Measurements from ENCODE around the gene SUSD4. TPM values are rescaled to one million over a fixed set of nuclear protein-coding genes. Genes with fewer than 3 reads are reported as not detected.
"Not testable (repeated sequence)": the region's sequence is repeated elsewhere in the genome, so short reads cannot be mapped to it uniquely, and the experiment has no call there.

Gene SUSD4
- polyA plus RNA-seq, 4 donors, result 0.27 to 1.5 (median 0.61) TPM; not detected in 1

- H3K27ac ChIP-seq (ENCODE audit: low read depth in 1 of 3, low read length in 2 of 3), result no peak overlapping the region
- DNase-seq (no peak), FAIRE-seq (no peak)
- no peaks in the 10 kb centered on the region for H3K9me3 ChIP-seq (ENCODE audit: control insufficient read depth in 2 of 2, insufficient read depth in 1 of 2, low read depth in 1 of 2, low read length in 1 of 2)
- H3K4me1 ChIP-seq (ENCODE audit: control insufficient read depth in 3 of 3, insufficient read depth in 2 of 3, low read depth in 1 of 3, low read length in 2 of 3), result no peaks in the 10 kb centered on the region
- WGBS, 3 donors, result 54 to 74% (median 58%) methylated on average over 2 of the region's 2 CpGs
- no peak overlapping the region for H3K4me3 ChIP-seq (ENCODE audit: low read depth in 1 of 3, low read length in 3 of 3)
- no peaks in the 10 kb centered on the region for H3K27me3 ChIP-seq (ENCODE audit: control insufficient read depth in 3 of 3, insufficient read depth in 3 of 3, low read length in 3 of 3)
- no peaks in the 10 kb centered on the region for H3K36me3 ChIP-seq (ENCODE audit: control insufficient read depth in 3 of 3, insufficient read depth in 2 of 3, low read depth in 1 of 3, low read length in 3 of 3)
These were observed 38.2 kb upstream of the SUSD4 start for GRCh38 chr1:223401873-223402789.

- H3K4me1 ChIP-seq (ENCODE audit: control insufficient read depth in 3 of 3, insufficient read depth in 2 of 3, low read depth in 1 of 3, low read length in 2 of 3); FAIRE-seq; H3K36me3 ChIP-seq (ENCODE audit: control insufficient read depth in 3 of 3, insufficient read depth in 2 of 3, low read depth in 1 of 3, low read length in 3 of 3); H3K9me3 ChIP-seq (ENCODE audit: control insufficient read depth in 2 of 2, insufficient read depth in 1 of 2, low read depth in 1 of 2, low read length in 1 of 2); H3K27me3 ChIP-seq (ENCODE audit: control insufficient read depth in 3 of 3, insufficient read depth in 3 of 3, low read length in 3 of 3); H3K4me3 ChIP-seq (ENCODE audit: low read depth in 1 of 3, low read length in 3 of 3); DNase-seq; H3K27ac ChIP-seq (ENCODE audit: low read depth in 1 of 3, low read length in 2 of 3): not testable (repeated sequence)
- WGBS, 3 donors, result 78 to 92% (median 85%) methylated on average over 2 to 4 of the region's 6 CpGs
These were observed 35.4 kb upstream of the SUSD4 start for GRCh38 chr1:223399393-223399792.

GRCh38 chr1:223394706-223395105 is 30.7 kb upstream of the SUSD4 start:
- no peak overlapping the region for H3K4me3 ChIP-seq (ENCODE audit: low read depth in 1 of 3, low read length in 3 of 3)
- 89 to 91% (median 89%) methylated on average over 13 of the region's 13 CpGs for WGBS, 3 donors
- DNase-seq, result no peak

GRCh38 chr1:223394242-223394641 is 30.3 kb upstream of the SUSD4 start:
- WGBS, 3 donors, result 95% methylated on average over 27 of the region's 27 CpGs
- H3K4me3 ChIP-seq (ENCODE audit: low read depth in 1 of 3, low read length in 3 of 3), result no peak overlapping the region
- H3K36me3 ChIP-seq (ENCODE audit: control insufficient read depth in 3 of 3, insufficient read depth in 2 of 3, low read depth in 1 of 3, low read length in 3 of 3), result no peaks in the 10 kb centered on the region
- no peaks in the 10 kb centered on the region for H3K4me1 ChIP-seq (ENCODE audit: control insufficient read depth in 3 of 3, insufficient read depth in 2 of 3, low read depth in 1 of 3, low read length in 2 of 3)
- H3K9me3 ChIP-seq (ENCODE audit: control insufficient read depth in 2 of 2, insufficient read depth in 1 of 2, low read depth in 1 of 2, low read length in 1 of 2), result peaks cover 0 to 2% of the 10 kb centered on the region in 2 donors
- no peak overlapping the region for H3K27ac ChIP-seq (ENCODE audit: low read depth in 1 of 3, low read length in 2 of 3)
- no peak for DNase-seq
- peaks cover 0 to 33% (median 9%) of the 10 kb centered on the region in 3 donors for H3K27me3 ChIP-seq (ENCODE audit: control insufficient read depth in 3 of 3, insufficient read depth in 3 of 3, low read length in 3 of 3)
- FAIRE-seq, result no peak

More at GRCh38 chr1:223394706-223395105, 30.7 kb upstream of the SUSD4 start:
- no peak for FAIRE-seq
- no peak overlapping the region for H3K27ac ChIP-seq (ENCODE audit: low read depth in 1 of 3, low read length in 2 of 3)
- peaks cover 0 to 33% (median 9%) of the 10 kb centered on the region in 3 donors for H3K27me3 ChIP-seq (ENCODE audit: control insufficient read depth in 3 of 3, insufficient read depth in 3 of 3, low read length in 3 of 3)
- peaks cover 0 to 2% of the 10 kb centered on the region in 2 donors for H3K9me3 ChIP-seq (ENCODE audit: control insufficient read depth in 2 of 2, insufficient read depth in 1 of 2, low read depth in 1 of 2, low read length in 1 of 2)
- H3K4me1 ChIP-seq (ENCODE audit: control insufficient read depth in 3 of 3, insufficient read depth in 2 of 3, low read depth in 1 of 3, low read length in 2 of 3), result no peaks in the 10 kb centered on the region
- H3K36me3 ChIP-seq (ENCODE audit: control insufficient read depth in 3 of 3, insufficient read depth in 2 of 3, low read depth in 1 of 3, low read length in 3 of 3), result no peaks in the 10 kb centered on the region

- DNase-seq (peak; percentile 5 to 21), FAIRE-seq (no peak)
- Histone ChIP-seq H3K9me3 (ENCODE audit: control insufficient read depth in 2 of 2, insufficient read depth in 1 of 2, low read depth in 1 of 2, low read length in 1 of 2) (peaks cover 0 to 2% of the 10 kb centered on the region in 2 donors), H3K27ac (ENCODE audit: low read depth in 1 of 3, low read length in 2 of 3) (no peak within 1 kb of the TSS), H3K4me1 (ENCODE audit: control insufficient read depth in 3 of 3, insufficient read depth in 2 of 3, low read depth in 1 of 3, low read length in 2 of 3) (no peaks in the 10 kb centered on the region), H3K36me3 (ENCODE audit: control insufficient read depth in 3 of 3, insufficient read depth in 2 of 3, low read depth in 1 of 3, low read length in 3 of 3) (no peaks in the 10 kb centered on the region), H3K4me3 (ENCODE audit: low read depth in 1 of 3, low read length in 3 of 3) (peak within 1 kb of the TSS in 1 of 3 donors; percentile 18), H3K27me3 (ENCODE audit: control insufficient read depth in 3 of 3, insufficient read depth in 3 of 3, low read length in 3 of 3) (peaks cover 0 to 33% (median 9%) of the 10 kb centered on the region in 3 donors)
- 17 to 36% (median 21%) methylated on average over 65 to 73 of the region's 73 CpGs for WGBS, 3 donors
These were observed 29.6 kb upstream of the SUSD4 start, which contains the start of gene CCDC185 for GRCh38 chr1:223393275-223394214. TSS of gene CCDC185 (plus strand) at chr1:223393415. CDS start at chr1:223393476, 61 bp downstream.

GRCh38 chr1:223390618-223391017 is 26.6 kb upstream of the SUSD4 start:
- Histone ChIP-seq H3K4me3 (ENCODE audit: low read depth in 1 of 3, low read length in 3 of 3) (no peak overlapping the region), H3K36me3 (ENCODE audit: control insufficient read depth in 3 of 3, insufficient read depth in 2 of 3, low read depth in 1 of 3, low read length in 3 of 3) (no peaks in the 10 kb centered on the region), H3K4me1 (ENCODE audit: control insufficient read depth in 3 of 3, insufficient read depth in 2 of 3, low read depth in 1 of 3, low read length in 2 of 3) (no peaks in the 10 kb centered on the region), H3K27ac (ENCODE audit: low read depth in 1 of 3, low read length in 2 of 3) (no peak overlapping the region), H3K9me3 (ENCODE audit: control insufficient read depth in 2 of 2, insufficient read depth in 1 of 2, low read depth in 1 of 2, low read length in 1 of 2) (peaks cover 0 to 2% of the 10 kb centered on the region in 2 donors), H3K27me3 (ENCODE audit: control insufficient read depth in 3 of 3, insufficient read depth in 3 of 3, low read length in 3 of 3) (peaks cover 0 to 33% (median 9%) of the 10 kb centered on the region in 3 donors)
- FAIRE-seq (no peak), DNase-seq (no peak)

- no peak overlapping the region for H3K4me3 ChIP-seq (ENCODE audit: low read depth in 1 of 3, low read length in 3 of 3)
- peaks cover 0 to 6% (median 1%) of the 10 kb centered on the region in 3 donors for H3K27me3 ChIP-seq (ENCODE audit: control insufficient read depth in 3 of 3, insufficient read depth in 3 of 3, low read length in 3 of 3)
- FAIRE-seq (no peak), DNase-seq (no peak)
- H3K9me3 ChIP-seq (ENCODE audit: control insufficient read depth in 2 of 2, insufficient read depth in 1 of 2, low read depth in 1 of 2, low read length in 1 of 2), result no peaks in the 10 kb centered on the region
- H3K4me1 ChIP-seq (ENCODE audit: control insufficient read depth in 3 of 3, insufficient read depth in 2 of 3, low read depth in 1 of 3, low read length in 2 of 3), result no peaks in the 10 kb centered on the region
- 58 to 66% (median 64%) methylated on average over 2 of the region's 2 CpGs for WGBS, 3 donors
- no peak overlapping the region for H3K27ac ChIP-seq (ENCODE audit: low read depth in 1 of 3, low read length in 2 of 3)
- no peaks in the 10 kb centered on the region for H3K36me3 ChIP-seq (ENCODE audit: control insufficient read depth in 3 of 3, insufficient read depth in 2 of 3, low read depth in 1 of 3, low read length in 3 of 3)
These were observed 22.0 kb upstream of the SUSD4 start for GRCh38 chr1:223386013-223386412.

GRCh38 chr1:223378754-223379153 is 14.8 kb upstream of the SUSD4 start:
- Histone ChIP-seq H3K36me3 (ENCODE audit: control insufficient read depth in 3 of 3, insufficient read depth in 2 of 3, low read depth in 1 of 3, low read length in 3 of 3) (no peaks in the 10 kb centered on the region), H3K27ac (ENCODE audit: low read depth in 1 of 3, low read length in 2 of 3) (no peak overlapping the region), H3K4me3 (ENCODE audit: low read depth in 1 of 3, low read length in 3 of 3) (no peak overlapping the region), H3K27me3 (ENCODE audit: control insufficient read depth in 3 of 3, insufficient read depth in 3 of 3, low read length in 3 of 3) (peaks cover 0 to 8% (median 4%) of the 10 kb centered on the region in 3 donors), H3K9me3 (ENCODE audit: control insufficient read depth in 2 of 2, insufficient read depth in 1 of 2, low read depth in 1 of 2, low read length in 1 of 2) (peaks cover 0 to 8% of the 10 kb centered on the region in 2 donors), H3K4me1 (ENCODE audit: control insufficient read depth in 3 of 3, insufficient read depth in 2 of 3, low read depth in 1 of 3, low read length in 2 of 3) (no peaks in the 10 kb centered on the region)
- FAIRE-seq (no peak), DNase-seq (no peak)
